HepG2 (cell line): ENCODE measurements around the gene UNC5A. TPM values are rescaled to one million over a fixed set of nuclear protein-coding genes. Genes with fewer than 3 reads are reported as not detected.

Experiments used
- ATAC-seq: fragments of 200-7000 bp; cut with Tn5 transposase; 3 replicates; pipeline ENCODE4 v1.9.1; 2020; ENCODE audit warnings: mild to moderate bottlenecking, moderate library complexity
- BruUV-seq: library from RNA; stranded (reverse); fragments of 400-500 nt; replicated peaks from 2 replicates; lab custom pipeline; 2021; lab: Mats Ljungman, UMichigan
- CTCF ChIA-PET: fragments of 300-600 bp; formaldehyde crosslinking; extraction: SDS; loops from one replicate; lab custom pipeline; 2021; ENCODE audit warnings: low total read pairs, inconsistent platforms, low intra/inter-chr PET ratio; lab: Yijun Ruan, JAX
- POLR2A ChIA-PET: fragments of 350-600 bp; sonication (Branson Sonifier 250); formaldehyde crosslinking; loops from one replicate; lab custom pipeline; 2020; ENCODE audit warnings: antibody characterized with exemption, inconsistent platforms; lab: Yijun Ruan, JAX
- DNase-seq: peaks from one replicate; pipeline ENCODE4 v3.0.0-alpha.2; 2015; ENCODE audit warnings: low spot score
- FAIRE-seq: peaks from 3 replicates; lab custom pipeline; 2011; peaks lifted over from hg19 to GRCh38; lab: Jason Lieb, UNC
- H2AFZ ChIP-seq: one replicate; pipeline ENCODE4 v1.6.1; 2011; ENCODE audit warnings: low read length, inconsistent platforms
- H3K27ac ChIP-seq: fragments of 300-600 bp; 3 replicates; pipeline ENCODE4 v1.8.0; 2011; ENCODE audit warnings: mixed run types, mild to moderate bottlenecking, mixed read lengths, low read length, inconsistent platforms; ENCODE audit not compliant: insufficient read depth; ENCODE audit errors: extremely low read length
- H3K27me3 ChIP-seq, 2 experiments: fragments of 200-600 bp in 1 of 2; 2 replicates in 1 of 2; 3 replicates in 1 of 2; pipeline versions ENCODE4 v1.6.0 to v1.8.0; 2011; ENCODE audit warnings: low read length in 2 of 2, mild to moderate bottlenecking in 2 of 2, moderate library complexity in 2 of 2, inconsistent platforms in 1 of 2; ENCODE audit not compliant: insufficient read depth in 2 of 2, control insufficient read depth in 1 of 2
- H3K36me3 ChIP-seq, 2 experiments: fragments of 200-600 bp in 1 of 2; replicated peaks in 1 of 2; 2 replicates in 1 of 2; 3 replicates in 1 of 2; pipeline versions ENCODE4 v1.5.1 to v1.8.0; 2011; ENCODE audit warnings: low read length in 2 of 2, inconsistent platforms in 1 of 2; ENCODE audit not compliant: insufficient read depth in 2 of 2, control insufficient read depth in 1 of 2
- H3K4me1 ChIP-seq: 2 replicates; pipeline ENCODE4 v1.5.1; 2012; ENCODE audit warnings: low read length, inconsistent platforms; ENCODE audit not compliant: insufficient read depth
- H3K4me2 ChIP-seq: 2 replicates; pipeline ENCODE4 v1.6.0; 2011; ENCODE audit warnings: low read depth, low read length, inconsistent platforms
- H3K4me3 ChIP-seq, 3 experiments: fragments of 200-600 bp in 1 of 3; sonication (generic), shearing (Covaris generic) in 1 of 3; replicated peaks in 1 of 3; 2 replicates each; pipeline ENCODE4 v1.5.1; 2011 to 2016; ENCODE audit warnings: low read length in 3 of 3, inconsistent platforms in 2 of 3, low read depth in 2 of 3, mild to moderate bottlenecking in 2 of 3, control low read depth in 1 of 3, mixed read lengths in 1 of 3; ENCODE audit not compliant: insufficient read depth in 1 of 3
- H3K79me2 ChIP-seq: one replicate; pipeline ENCODE4 v1.6.1; 2011; ENCODE audit warnings: low read length, inconsistent platforms; ENCODE audit not compliant: insufficient read depth
- H3K9ac ChIP-seq: 2 replicates; pipeline ENCODE4 v1.6.0; 2011; ENCODE audit warnings: mild to moderate bottlenecking, low read depth, low read length, inconsistent platforms; ENCODE audit not compliant: insufficient read depth
- H3K9me3 ChIP-seq: 2 replicates; pipeline ENCODE4 v1.5.1; 2012; ENCODE audit warnings: mild to moderate bottlenecking, low read length
- H4K20me1 ChIP-seq: 2 replicates; pipeline ENCODE4 v1.6.0; 2011; ENCODE audit warnings: inconsistent platforms, mild to moderate bottlenecking, low read length, moderate library complexity; ENCODE audit not compliant: insufficient read depth
- AHR ChIP-seq: IDR thresholded peaks from 2 replicates; pipeline ENCODE4 v1.6.1; 2018; ENCODE audit warnings: missing genetic modification reagents, missing compliant biosample characterization
- ATAD3A ChIP-seq: sonication (generic); formaldehyde crosslinking; IDR thresholded peaks from 2 replicates; pipeline ENCODE4 v1.4.0; 2020; ENCODE audit warnings: missing genetic modification reagents
- NBN ChIP-seq: fragments of 450-650 bp; conservative IDR thresholded peaks from 2 replicates; pipeline ENCODE4 v1.6.1; 2017
- SNRNP70 ChIP-seq: fragments of 200-400 bp; formaldehyde crosslinking; IDR thresholded peaks from 2 replicates; pipeline ENCODE4 v1.6.1; 2017; ENCODE audit warnings: mild to moderate bottlenecking, low read depth, low read length, moderate library complexity
- ZNF101 ChIP-seq: sonication (generic); formaldehyde crosslinking; IDR thresholded peaks from 2 replicates; pipeline ENCODE4 v1.4.0; 2020; ENCODE audit warnings: mild to moderate bottlenecking, low read depth, missing genetic modification reagents, borderline replicate concordance
- ZNF382 ChIP-seq: sonication (generic); formaldehyde crosslinking; IDR thresholded peaks from 2 replicates; pipeline ENCODE4 v1.5.0; 2020; ENCODE audit warnings: missing genetic modification reagents, mild to moderate bottlenecking, borderline replicate concordance
- ZNF782 ChIP-seq: sonication (generic); formaldehyde crosslinking; IDR thresholded peaks from 2 replicates; pipeline ENCODE4 v1.4.0; 2020; ENCODE audit warnings: missing genetic modification reagents, mild to moderate bottlenecking, borderline replicate concordance
- WGBS: methylation state at CpG from one replicate; pipeline ENCODE4 v1.1.6; 2017; ENCODE audit warnings: low lambda C conversion rate; 5-methylcytosine and 5-hydroxymethylcytosine counted together
- in situ Hi-C: cut with HindIII; loops from 2 replicates; pipeline ENCODE4 v1.10.0; 2017; ENCODE audit warnings: low pct_unique_long_range_greater_than_20kb; ENCODE audit not compliant: extremely low pct_ligation_motif_present
- intact Hi-C: fragments of 100-400 bp; cut with micrococcal nuclease; formaldehyde crosslinking; loops from one replicate; pipeline ENCODE4 v1.10.0; 2022; ENCODE audit not compliant: unreplicated experiment
- polyA plus RNA-seq, 8 experiments: library from polyadenylated mRNA; depleted of rRNA in 3 of 8; stranded (reverse) in 7 of 8; unstranded in 1 of 8; fragments of >200 nt; fragmentation: Illumina TruSeq in 4 of 8; extraction: Trizol in 4 of 8; gene quantifications; 2 replicates each; pipeline versions ENCODE4 v1.2.1 to v1.2.3, GENCODE V29; 2011 to 2016; ENCODE audit warnings: low read depth in 4 of 8, missing spikeins in 1 of 8, mixed read lengths in 1 of 8; ENCODE audit not compliant: insufficient read depth in 1 of 8
- total RNA-seq, 5 experiments: library from RNA; depleted of rRNA; stranded (reverse); fragments of >200 nt; fragmentation: Illumina TruSeq; extraction: Trizol; gene quantifications; 2 replicates each; pipeline ENCODE4 v1.2.3, GENCODE V29; 2016; ENCODE audit warnings: low read depth in 1 of 5
- TF ChIP-seq, protein P1 (sequence below): sonication (generic); formaldehyde crosslinking; IDR thresholded peaks from 2 replicates; pipeline ENCODE4 v1.8.1; 2023; ENCODE audit warnings: mild to moderate bottlenecking, missing genetic modification reagents, borderline replicate concordance

Gene UNC5A
- total and polyA plus RNA-seq, 2 of the 13 experiments (the other 11 are each of a cell fraction or from before 2014, with no cell fraction given), result not detected

GRCh38 chr5:176865964-176866363 lies 55.6 kb downstream of the UNC5A start:
- in situ Hi-C loops (no loop called here), intact Hi-C loops (no loop called here)
- TF ChIP-seq ATAD3A (CRISPR knock-in tag), result no peak
- no peak for TF ChIP-seq NBN
- BruUV-seq, result no TSS peak
- ATAC-seq (no peak), FAIRE-seq (no peak), DNase-seq (no peak)
- Histone ChIP-seq H3K27me3 (peaks cover 28 to 74% of the 10 kb centered on the region in 2 experiments), H3K4me2 (no peak overlapping the region), H3K4me3 (no peak overlapping the region), H3K36me3 (no peaks in the 10 kb centered on the region), H3K27ac (no peak overlapping the region), H3K9ac (no peak overlapping the region), H3K79me2 (no peaks in the 10 kb centered on the region), H4K20me1 (0 out of 2 replicates have a peak, but pooled peaks cover 6% of the 10 kb centered on the region), H2AFZ (no peak overlapping the region), H3K9me3 (no peaks in the 10 kb centered on the region), H3K4me1 (peaks cover 8% of the 10 kb centered on the region; the same call in 1 of the 2 replicates)
- ChIA-PET CTCF (no interaction called here), POLR2A (no interaction called here)
- 9% methylated on average over 1 of the region's 7 CpGs for WGBS

DNA sequence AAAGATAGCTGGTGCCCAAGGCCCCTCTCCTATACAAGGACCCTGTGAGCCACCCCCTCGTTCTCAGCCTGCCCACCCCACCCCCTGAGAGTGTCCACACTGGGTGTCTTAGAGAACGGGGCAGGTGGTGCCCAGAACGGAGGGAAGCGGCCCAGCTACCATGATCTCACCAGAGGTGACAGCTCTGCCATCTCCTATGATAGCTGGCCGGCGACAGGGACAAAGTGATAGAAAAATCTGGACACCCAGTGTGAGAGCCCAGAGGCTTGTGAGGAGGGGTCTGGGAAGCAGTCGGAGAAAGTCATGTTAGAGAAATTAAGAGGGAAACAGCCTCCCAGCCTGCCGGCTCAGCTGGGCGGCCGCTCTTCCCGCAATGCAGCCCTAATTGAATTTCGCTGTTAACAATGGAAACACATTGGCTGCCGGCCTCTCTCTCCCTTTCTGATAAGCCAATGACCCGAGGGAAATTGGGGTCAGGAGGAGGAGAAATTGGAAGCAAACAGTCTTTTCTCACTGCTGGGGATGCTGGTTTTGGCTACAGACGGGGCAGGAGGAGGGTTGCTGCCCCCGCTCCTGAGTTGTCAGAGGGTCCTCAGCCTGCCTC lies 56.5 kb downstream of the UNC5A start:
- BruUV-seq, result no TSS peak
- intact Hi-C loops, result no loop called here
- Histone ChIP-seq H3K36me3 (no peaks in the 10 kb centered on the region), H3K27ac (no peak overlapping the region)
- no peak for FAIRE-seq
- TF ChIP-seq, protein P1, sequence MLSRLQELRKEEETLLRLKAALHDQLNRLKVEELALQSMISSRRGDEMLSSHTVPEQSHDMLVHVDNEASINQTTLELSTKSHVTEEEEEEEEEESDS (CRISPR knock-in tag), result no peak
- TF ChIP-seq NBN (no peak), SNRNP70 (no peak), ZNF101 (CRISPR knock-in tag) (no peak), ZNF382 (no peak), ZNF782 (CRISPR knock-in tag) (no peak), AHR (CRISPR knock-in tag) (no peak)
- TF ChIP-seq, all 625 proteins: peak for 0
- ChIA-PET CTCF (no interaction called here), POLR2A (no interaction called here)
- peaks cover 28 to 65% of the 10 kb centered on the region in 2 experiments for H3K27me3 ChIP-seq
- ATAC-seq (no peak), DNase-seq (no peak)
- 11% methylated on average over 12 of the region's 16 CpGs for WGBS
- peaks cover 8% of the 10 kb centered on the region; the same call in 1 of the 2 replicates for H3K4me1 ChIP-seq
- no peak overlapping the region for H3K4me2 ChIP-seq
- H3K79me2 ChIP-seq, result no peaks in the 10 kb centered on the region
- H3K4me3 ChIP-seq, result no peak overlapping the region
- H3K9me3 ChIP-seq, result no peaks in the 10 kb centered on the region
- no peak overlapping the region for H3K9ac ChIP-seq
- no peak overlapping the region for H2AFZ ChIP-seq
- H4K20me1 ChIP-seq, result 0 out of 2 replicates have a peak, but pooled peaks cover 6% of the 10 kb centered on the region
- in situ Hi-C loops, result no loop called here
